Osteocyte (in vitro differentiated cells): Measurements from ENCODE around the gene PRKAB1. TPM values are rescaled to one million over a fixed set of nuclear protein-coding genes. Genes with fewer than 3 reads are reported as not detected.
A peak's percentile ranks its signal among the peaks of the same experiment; 100 is the strongest.

Experiments used
- DNase-seq: peaks from one replicate; pipeline ENCODE4 v3.0.0; 2021; ENCODE audit warnings: mixed read lengths; ENCODE audit not compliant: unreplicated experiment; ENCODE audit errors: extremely low spot score
- H3K27ac Mint-ChIP-seq: one replicate; pipeline ENCODE4 v1.8.0; 2021; ENCODE audit warnings: mild to moderate bottlenecking, mixed read lengths; ENCODE audit not compliant: unreplicated experiment
- H3K27me3 Mint-ChIP-seq: one replicate; pipeline ENCODE4 v1.8.0; 2021; ENCODE audit warnings: mixed read lengths; ENCODE audit not compliant: unreplicated experiment
- H3K36me3 Mint-ChIP-seq: one replicate; pipeline ENCODE4 v1.8.0; 2021; ENCODE audit warnings: mixed read lengths; ENCODE audit not compliant: unreplicated experiment
- H3K4me1 Mint-ChIP-seq: one replicate; pipeline ENCODE4 v1.8.0; 2021; ENCODE audit warnings: mixed read lengths; ENCODE audit not compliant: unreplicated experiment
- H3K4me3 Mint-ChIP-seq: one replicate; pipeline ENCODE4 v1.8.0; 2021; ENCODE audit warnings: mild to moderate bottlenecking, moderate library complexity, mixed read lengths; ENCODE audit not compliant: unreplicated experiment
- H3K9me3 Mint-ChIP-seq: one replicate; pipeline ENCODE4 v1.8.0; 2021; ENCODE audit warnings: mixed read lengths; ENCODE audit not compliant: unreplicated experiment
- CTCF ChIP-seq: fragments of 200-600 bp; sonication (generic); IDR thresholded peaks from 2 replicates; pipeline ENCODE4 v1.5.0; 2021; ENCODE audit warnings: antibody characterized with exemption, mild to moderate bottlenecking, moderate library complexity
- total RNA-seq: library from RNA; stranded (reverse); gene quantifications from 2 replicates; pipeline ENCODE4 v1.2.1, GENCODE V29; 2021

PRKAB1 gene
- total RNA-seq, 1 donor from 2014 or later = 25.3 TPM

GRCh38 chr12:119676022-119676421 lies 8.1 kb downstream of the PRKAB1 start:
- TF ChIP-seq CTCF = no peak
- Mint-ChIP-seq H3K27me3 (no peaks in the 10 kb centered on the region), H3K4me3 (no peak overlapping the region), H3K36me3 (peaks cover 74% of the 10 kb centered on the region), H3K9me3 (no peaks in the 10 kb centered on the region), H3K4me1 (peaks cover 14% of the 10 kb centered on the region), H3K27ac (no peak overlapping the region)
- DNase-seq = no peak

DNA sequence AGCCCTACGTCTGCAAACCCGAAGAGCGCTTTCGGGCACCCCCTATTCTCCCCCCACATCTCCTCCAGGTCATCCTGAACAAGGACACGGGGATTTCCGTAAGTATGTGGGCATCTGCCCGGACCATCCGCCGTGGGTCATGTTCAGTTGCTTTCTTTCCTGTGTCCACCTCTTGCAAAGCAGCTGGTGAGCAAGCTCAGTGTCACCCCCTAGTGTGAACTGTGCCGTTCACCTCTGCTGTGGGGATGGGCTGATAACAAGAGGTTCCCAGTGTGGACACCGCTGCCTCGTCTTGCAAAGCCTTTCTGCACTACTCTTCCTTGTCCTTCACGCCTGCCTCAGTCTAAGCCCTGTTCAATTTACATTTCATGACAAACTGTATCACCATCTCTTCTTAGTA lies 8.6 kb downstream of the PRKAB1 start:
- H3K4me3 Mint-ChIP-seq = no peak overlapping the region
- H3K4me1 Mint-ChIP-seq = peaks cover 13% of the 10 kb centered on the region
- DNase-seq = no peak
- no peak overlapping the region for H3K27ac Mint-ChIP-seq
- H3K36me3 Mint-ChIP-seq = peaks cover 74% of the 10 kb centered on the region
- TF ChIP-seq CTCF = no peak
- no peaks in the 10 kb centered on the region for H3K27me3 Mint-ChIP-seq
- H3K9me3 Mint-ChIP-seq = no peaks in the 10 kb centered on the region

- DNase-seq = no peak
- no peaks in the 10 kb centered on the region for H3K27me3 Mint-ChIP-seq
- H3K36me3 Mint-ChIP-seq = peaks cover 60% of the 10 kb centered on the region
- TF ChIP-seq CTCF = no peak
- no peak overlapping the region for H3K27ac Mint-ChIP-seq
- no peaks in the 10 kb centered on the region for H3K9me3 Mint-ChIP-seq
- no peak overlapping the region for H3K4me3 Mint-ChIP-seq
- peaks cover 21% of the 10 kb centered on the region for H3K4me1 Mint-ChIP-seq
Measured at GRCh38 chr12:119678459-119678858, 10.5 kb downstream of the PRKAB1 start.

GRCh38 chr12:119679081-119679480 lies 11.1 kb downstream of the PRKAB1 start:
- H3K9me3 Mint-ChIP-seq = no peaks in the 10 kb centered on the region
- H3K36me3 Mint-ChIP-seq = peaks cover 55% of the 10 kb centered on the region
- H3K4me1 Mint-ChIP-seq = peaks cover 27% of the 10 kb centered on the region
- no peak overlapping the region for H3K4me3 Mint-ChIP-seq
- no peak for TF ChIP-seq CTCF
- H3K27ac Mint-ChIP-seq = peak overlapping the region; percentile 50
- no peaks in the 10 kb centered on the region for H3K27me3 Mint-ChIP-seq
- no peak for DNase-seq

DNA sequence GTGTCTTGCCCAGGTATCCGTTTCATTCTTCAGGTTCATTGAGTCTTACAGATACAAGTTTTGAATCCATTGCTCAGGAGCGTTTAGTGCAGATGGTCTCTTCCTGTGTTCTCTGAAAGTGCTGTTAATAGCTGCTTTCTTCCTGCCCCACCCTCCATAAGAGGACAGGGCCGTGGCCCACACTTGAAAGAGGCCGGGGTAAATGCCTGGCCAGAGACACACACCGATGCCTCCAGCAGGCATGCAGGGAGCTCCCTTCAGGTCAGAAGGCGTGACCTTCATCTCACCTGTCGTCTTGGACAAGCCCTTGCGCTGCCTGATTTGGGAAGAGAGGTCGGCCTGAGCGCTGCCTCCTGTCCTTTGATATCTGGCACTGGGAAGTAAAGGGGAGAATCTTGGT lies 11.6 kb downstream of the PRKAB1 start:
- Mint-ChIP-seq H3K27ac (peak overlapping the region; percentile 50), H3K36me3 (peaks cover 51% of the 10 kb centered on the region)

More for the DNA sequence above, 11.6 kb downstream of the PRKAB1 start:
- no peak for TF ChIP-seq CTCF
- Mint-ChIP-seq H3K27me3 (no peaks in the 10 kb centered on the region), H3K4me1 (peaks cover 32% of the 10 kb centered on the region), H3K4me3 (no peak overlapping the region), H3K9me3 (no peaks in the 10 kb centered on the region)
- DNase-seq = no peak
